Measurements from ENCODE around the gene CORT. TPM values are rescaled to one million over a fixed set of nuclear protein-coding genes. Genes with fewer than 3 reads are reported as not detected.
"Not testable (repeated sequence)": the region's sequence is repeated elsewhere in the genome, so short reads cannot be mapped to it uniquely, and the experiment has no call there.

Gene CORT, protein sequence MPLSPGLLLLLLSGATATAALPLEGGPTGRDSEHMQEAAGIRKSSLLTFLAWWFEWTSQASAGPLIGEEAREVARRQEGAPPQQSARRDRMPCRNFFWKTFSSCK
- under 1 TPM in 1 of 2 donors, not detected in 1; 0.24 TPM for total RNA-seq

DNA sequence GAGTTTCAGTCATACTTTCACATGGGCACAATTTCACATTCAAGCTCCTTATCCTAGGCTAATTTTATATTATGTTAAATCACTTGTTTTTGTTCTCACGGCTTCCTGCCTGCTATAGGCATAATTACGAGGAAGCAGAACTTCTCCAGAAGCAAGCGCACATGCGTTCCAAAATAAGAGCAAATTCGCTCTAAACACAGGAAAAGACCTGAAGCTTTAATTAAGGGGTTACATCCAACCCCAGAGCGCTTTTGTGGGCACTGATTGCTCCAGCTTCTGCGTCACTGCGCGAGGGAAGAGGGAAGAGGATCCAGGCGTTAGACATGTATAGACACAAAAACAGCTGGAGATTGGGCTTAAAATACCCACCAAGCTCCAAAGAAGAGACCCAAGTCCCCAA, at the start of gene CORT:
TSS of gene CORT (plus strand) at position 281 of the 400 bp plus-strand sequence. CDS start 193 bp downstream, outside the sequence.
- Mint-ChIP-seq H3K9me3 (no peaks in the 10 kb centered on the region), H3K4me1 (no peaks in the 10 kb centered on the region), H3K36me3 (ENCODE audit: low read depth) (no peaks in the 10 kb centered on the region), H3K4me3 (no peak within 1 kb of the TSS), H3K27ac (no peak within 1 kb of the TSS), H3K27me3 (no peaks in the 10 kb centered on the region)
- ATAC-seq (replicated peaks), result no peak

DNA sequence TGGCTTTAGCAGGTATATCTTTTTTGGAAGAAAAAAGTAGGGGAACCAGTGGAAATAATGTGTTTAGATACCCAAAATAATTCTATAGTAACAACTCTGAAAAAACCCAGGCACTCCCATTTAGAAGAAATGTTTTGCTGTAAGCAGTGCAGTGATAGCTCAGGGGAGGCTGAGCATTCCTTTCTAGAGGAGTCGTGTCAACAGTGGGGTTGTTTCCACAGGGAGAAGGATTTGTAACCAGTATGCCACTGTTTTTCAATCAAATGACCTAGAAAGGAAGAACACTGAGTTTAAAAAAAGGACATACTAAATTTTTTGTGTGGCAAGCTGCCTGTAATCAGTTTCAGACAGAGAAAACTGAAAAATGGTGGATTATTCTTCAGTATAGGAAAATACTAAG, 48.5 kb upstream of the CORT start:
- no peaks in the 10 kb centered on the region for H3K9me3 Mint-ChIP-seq
- H3K27me3 Mint-ChIP-seq, result no peaks in the 10 kb centered on the region
- no peak overlapping the region for H3K4me3 Mint-ChIP-seq
- no peak for ATAC-seq (replicated peaks)
- H3K27ac Mint-ChIP-seq, result no peak overlapping the region
- peaks cover 48% of the 10 kb centered on the region for H3K36me3 Mint-ChIP-seq (ENCODE audit: low read depth)
- peaks cover 10% of the 10 kb centered on the region for H3K4me1 Mint-ChIP-seq

DNA sequence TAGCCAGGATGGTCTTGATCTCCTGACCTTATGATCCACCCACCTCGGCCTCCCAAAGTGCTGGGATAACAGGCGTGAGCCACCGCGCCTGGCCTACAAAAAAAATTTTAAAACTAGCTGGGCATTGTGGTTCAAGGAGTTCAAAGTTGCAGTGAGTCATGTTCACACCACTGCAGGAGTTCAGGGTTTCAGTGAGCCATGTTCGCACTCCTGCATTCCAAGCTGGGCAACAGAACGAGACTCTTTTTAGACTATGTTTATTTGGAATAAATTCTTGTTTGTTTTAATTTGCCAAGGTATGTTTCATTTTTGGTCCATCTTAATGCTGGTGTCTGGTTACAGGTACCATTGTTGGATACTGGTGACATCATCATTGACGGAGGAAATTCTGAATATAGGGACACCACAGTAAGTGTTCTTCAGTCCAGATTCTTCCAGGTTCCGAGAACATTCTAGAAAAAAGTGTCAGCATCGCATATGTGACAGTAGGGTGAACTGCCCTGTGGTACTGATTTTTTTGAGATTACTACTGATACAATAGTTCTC, 47.0 kb upstream of the CORT start:
- Mint-ChIP-seq H3K27ac (no peak overlapping the region), H3K9me3 (no peaks in the 10 kb centered on the region), H3K27me3 (no peaks in the 10 kb centered on the region), H3K4me3 (no peak overlapping the region), H3K36me3 (ENCODE audit: low read depth) (peaks cover 63% of the 10 kb centered on the region), H3K4me1 (peaks cover 10% of the 10 kb centered on the region)
- no peak for ATAC-seq (replicated peaks)

DNA sequence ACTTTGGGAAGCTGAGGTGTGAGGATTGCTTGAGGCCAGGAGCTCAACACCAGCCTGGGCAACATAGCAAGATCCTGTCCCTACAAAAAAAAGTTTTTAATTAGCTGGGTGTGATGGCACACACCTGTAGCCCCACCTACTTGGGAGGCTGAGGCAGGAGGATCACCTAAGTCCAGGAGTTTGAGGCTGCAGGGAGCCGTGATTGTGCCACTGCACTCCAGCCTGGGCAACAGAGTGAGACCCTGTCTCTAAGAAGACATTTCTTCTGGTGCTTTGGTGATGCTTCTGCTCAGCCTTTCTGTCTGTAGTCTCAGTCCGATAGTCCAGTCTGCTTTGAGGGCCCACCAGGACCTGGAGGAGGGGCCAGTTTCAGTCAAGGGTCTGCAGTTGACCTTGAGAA, 42.6 kb upstream of the CORT start:
- H3K4me1 Mint-ChIP-seq, result no peaks in the 10 kb centered on the region
- H3K9me3 Mint-ChIP-seq, result no peaks in the 10 kb centered on the region
- H3K4me3 Mint-ChIP-seq, result no peak overlapping the region
- H3K36me3 Mint-ChIP-seq (ENCODE audit: low read depth), result peaks cover 85% of the 10 kb centered on the region
- no peak overlapping the region for H3K27ac Mint-ChIP-seq
- ATAC-seq (replicated peaks), result no peak
- H3K27me3 Mint-ChIP-seq, result no peaks in the 10 kb centered on the region

DNA sequence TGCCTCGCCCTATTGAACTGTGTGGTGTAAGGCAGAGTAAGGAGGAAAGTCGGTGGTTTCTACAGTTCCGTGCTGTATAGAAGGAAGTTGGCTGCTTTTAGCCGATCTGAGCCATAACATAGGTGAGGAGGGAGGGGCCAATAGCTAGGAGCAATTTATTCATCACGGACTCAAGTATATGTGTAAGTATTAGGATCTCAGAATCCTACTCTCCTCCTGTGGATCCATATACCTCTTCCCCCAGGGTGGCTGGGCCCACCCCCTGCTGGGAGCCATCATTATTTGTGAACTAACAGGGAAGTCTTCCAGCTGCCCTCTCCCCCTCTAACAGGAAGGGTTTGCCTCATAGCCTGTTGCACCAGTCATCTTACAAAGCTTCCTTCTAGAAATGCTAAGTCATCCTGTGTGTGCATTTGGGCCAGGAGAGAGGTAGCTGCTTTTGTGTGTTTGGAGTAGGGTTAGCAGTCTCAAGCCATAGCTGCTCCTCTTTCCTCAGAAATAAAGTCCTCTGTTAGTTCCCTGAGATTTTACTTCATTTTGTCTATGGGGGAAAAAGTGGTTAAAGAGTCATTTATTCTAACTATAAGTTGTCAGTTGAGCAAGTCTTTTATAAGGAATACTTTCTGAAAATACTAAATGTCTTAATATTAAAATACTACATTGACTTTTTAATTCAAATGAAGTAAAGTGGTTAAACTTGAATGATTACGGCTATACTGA, 34.5 kb upstream of the CORT start:
- Mint-ChIP-seq H3K4me3 (peak overlapping the region; percentile 7), H3K36me3 (ENCODE audit: low read depth) (peaks cover 93% of the 10 kb centered on the region), H3K9me3 (no peaks in the 10 kb centered on the region), H3K4me1 (peaks cover 6% of the 10 kb centered on the region), H3K27me3 (no peaks in the 10 kb centered on the region), H3K27ac (peak overlapping the region; percentile 83)
- peak; percentile 38 for ATAC-seq (replicated peaks)

DNA sequence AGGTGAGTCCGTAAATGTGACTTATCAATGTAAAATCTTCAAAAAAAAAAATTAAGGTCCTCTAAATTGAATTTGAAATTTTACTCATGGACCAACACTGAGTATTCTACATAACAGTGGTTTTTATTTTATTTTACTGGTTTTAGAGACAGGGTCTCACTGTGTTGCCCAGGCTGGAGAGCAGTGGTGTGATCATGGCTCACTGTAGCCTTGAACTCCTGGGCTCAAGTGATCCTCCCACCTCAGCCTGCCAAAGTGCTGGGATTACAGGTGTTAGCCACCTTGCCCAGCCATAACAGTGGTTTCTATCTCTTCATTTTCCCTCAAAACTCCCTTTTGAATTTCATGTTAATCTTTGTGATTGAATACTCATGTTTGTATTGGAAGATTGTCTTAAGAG, 33.9 kb upstream of the CORT start:
- H3K27me3 Mint-ChIP-seq; H3K9me3 Mint-ChIP-seq; ATAC-seq (replicated peaks); H3K4me3 Mint-ChIP-seq; H3K4me1 Mint-ChIP-seq: not testable (repeated sequence)
- H3K27ac Mint-ChIP-seq, result peak overlapping the region; percentile 66
- H3K36me3 Mint-ChIP-seq (ENCODE audit: low read depth), result peaks cover 97% of the 10 kb centered on the region

DNA sequence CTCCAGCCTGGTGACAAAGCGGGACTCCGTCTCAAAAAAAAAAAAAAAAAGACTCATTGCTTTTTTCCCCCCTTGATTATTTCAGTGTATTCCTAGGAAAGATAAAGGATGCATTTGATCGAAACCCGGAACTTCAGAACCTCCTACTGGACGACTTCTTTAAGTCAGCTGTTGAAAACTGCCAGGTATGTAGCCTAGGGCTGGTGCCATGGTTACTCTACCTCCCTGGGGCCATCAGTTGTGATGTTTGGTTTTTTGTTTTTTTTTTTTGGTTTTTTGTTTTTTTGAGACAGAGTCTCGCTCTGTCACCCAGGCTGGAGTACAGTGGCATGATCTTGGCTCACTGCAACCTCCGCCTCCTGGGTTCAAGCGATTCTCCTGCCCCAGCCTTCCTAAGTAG, 31.1 kb upstream of the CORT start:
- not testable (repeated sequence) for H3K4me3 Mint-ChIP-seq; ATAC-seq (replicated peaks); H3K27ac Mint-ChIP-seq; H3K4me1 Mint-ChIP-seq; H3K9me3 Mint-ChIP-seq; H3K27me3 Mint-ChIP-seq
- peaks cover 74% of the 10 kb centered on the region for H3K36me3 Mint-ChIP-seq (ENCODE audit: low read depth)

DNA sequence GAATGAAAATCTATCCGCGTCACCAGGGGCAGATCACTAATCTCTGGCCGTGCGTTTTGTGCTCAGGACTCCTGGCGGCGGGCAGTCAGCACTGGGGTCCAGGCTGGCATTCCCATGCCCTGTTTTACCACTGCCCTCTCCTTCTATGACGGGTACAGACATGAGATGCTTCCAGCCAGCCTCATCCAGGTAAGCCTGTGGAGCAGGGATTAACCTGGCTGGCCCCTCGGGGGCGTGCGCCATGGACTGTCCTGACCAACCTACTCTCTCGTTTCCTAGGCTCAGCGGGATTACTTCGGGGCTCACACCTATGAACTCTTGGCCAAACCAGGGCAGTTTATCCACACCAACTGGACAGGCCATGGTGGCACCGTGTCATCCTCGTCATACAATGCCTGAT, 30.5 kb upstream of the CORT start:
- Mint-ChIP-seq H3K9me3 (no peaks in the 10 kb centered on the region), H3K4me3 (no peak overlapping the region), H3K27ac (no peak overlapping the region), H3K4me1 (peaks cover 6% of the 10 kb centered on the region), H3K36me3 (ENCODE audit: low read depth) (peaks cover 68% of the 10 kb centered on the region), H3K27me3 (no peaks in the 10 kb centered on the region)
- no peak for ATAC-seq (replicated peaks)

DNA sequence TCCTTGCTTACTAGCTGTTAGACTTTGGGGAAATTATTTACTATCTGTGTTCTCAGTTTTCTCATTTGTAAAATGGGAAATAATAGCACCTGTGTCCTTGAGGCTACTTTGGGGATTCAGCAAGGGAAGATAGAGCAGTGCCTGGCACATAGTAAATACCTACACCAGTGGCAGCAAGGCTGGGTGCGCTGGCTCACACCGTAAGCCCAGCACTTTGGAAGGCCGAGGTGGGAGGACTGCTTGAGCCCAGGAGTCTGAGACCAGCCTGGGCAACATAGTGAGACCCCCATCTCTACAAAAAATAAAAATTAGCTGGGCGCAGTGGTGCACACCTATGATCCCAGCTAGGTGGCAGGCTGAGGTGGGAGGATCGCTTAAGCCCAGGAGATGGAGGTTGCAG, 28.2 kb upstream of the CORT start:
- Mint-ChIP-seq H3K27ac (no peak overlapping the region), H3K4me3 (no peak overlapping the region), H3K4me1 (no peaks in the 10 kb centered on the region), H3K36me3 (ENCODE audit: low read depth) (peaks cover 49% of the 10 kb centered on the region), H3K27me3 (no peaks in the 10 kb centered on the region), H3K9me3 (no peaks in the 10 kb centered on the region)
- ATAC-seq (replicated peaks), result no peak

DNA sequence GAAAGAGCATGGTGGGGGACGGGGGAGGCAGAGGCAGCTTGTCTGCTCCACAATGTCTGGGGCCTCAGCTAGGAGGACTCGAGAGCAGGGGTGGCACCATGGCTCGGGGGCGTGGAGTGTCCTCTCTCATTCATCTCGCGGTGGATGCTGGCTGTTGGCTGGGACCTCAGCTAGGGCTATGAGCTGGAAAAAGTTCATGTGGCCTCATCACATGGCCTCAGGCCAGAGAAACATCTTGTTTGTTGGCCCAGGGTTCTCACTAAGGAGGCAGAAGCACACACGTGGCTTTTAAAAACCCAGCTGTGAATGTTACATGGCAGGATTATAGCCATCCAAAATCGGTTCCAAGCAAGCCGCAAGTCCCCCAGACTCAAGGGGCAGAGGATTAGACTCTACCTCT, 25.8 kb upstream of the CORT start:
- Mint-ChIP-seq H3K9me3 (no peaks in the 10 kb centered on the region), H3K4me3 (no peak overlapping the region), H3K4me1 (no peaks in the 10 kb centered on the region), H3K27me3 (no peaks in the 10 kb centered on the region), H3K27ac (no peak overlapping the region), H3K36me3 (ENCODE audit: low read depth) (peaks cover 25% of the 10 kb centered on the region)
- no peak for ATAC-seq (replicated peaks)

DNA sequence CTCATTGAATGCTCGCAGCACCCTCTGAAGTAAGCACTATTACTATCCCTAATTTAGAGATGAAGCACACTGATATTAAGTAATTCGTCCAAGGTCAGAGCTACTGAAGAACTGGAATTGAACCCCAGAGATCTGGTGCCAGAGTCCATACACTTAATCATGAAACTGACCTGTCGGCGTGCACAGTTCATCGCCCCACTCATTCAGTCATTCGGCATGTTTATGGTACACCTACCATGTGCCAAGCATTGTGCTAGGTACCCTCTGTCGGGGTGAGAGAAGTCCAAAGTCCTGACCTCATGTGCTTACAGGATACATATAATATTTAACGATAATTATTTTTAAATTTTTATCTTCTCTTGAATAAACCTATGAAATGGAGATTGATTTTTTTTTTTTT, 25.2 kb upstream of the CORT start:
- H3K4me3 Mint-ChIP-seq, result no peak overlapping the region
- H3K27me3 Mint-ChIP-seq, result no peaks in the 10 kb centered on the region
- H3K27ac Mint-ChIP-seq, result no peak overlapping the region
- no peak for ATAC-seq (replicated peaks)
- no peaks in the 10 kb centered on the region for H3K4me1 Mint-ChIP-seq
- no peaks in the 10 kb centered on the region for H3K9me3 Mint-ChIP-seq
- peaks cover 19% of the 10 kb centered on the region for H3K36me3 Mint-ChIP-seq (ENCODE audit: low read depth)

DNA sequence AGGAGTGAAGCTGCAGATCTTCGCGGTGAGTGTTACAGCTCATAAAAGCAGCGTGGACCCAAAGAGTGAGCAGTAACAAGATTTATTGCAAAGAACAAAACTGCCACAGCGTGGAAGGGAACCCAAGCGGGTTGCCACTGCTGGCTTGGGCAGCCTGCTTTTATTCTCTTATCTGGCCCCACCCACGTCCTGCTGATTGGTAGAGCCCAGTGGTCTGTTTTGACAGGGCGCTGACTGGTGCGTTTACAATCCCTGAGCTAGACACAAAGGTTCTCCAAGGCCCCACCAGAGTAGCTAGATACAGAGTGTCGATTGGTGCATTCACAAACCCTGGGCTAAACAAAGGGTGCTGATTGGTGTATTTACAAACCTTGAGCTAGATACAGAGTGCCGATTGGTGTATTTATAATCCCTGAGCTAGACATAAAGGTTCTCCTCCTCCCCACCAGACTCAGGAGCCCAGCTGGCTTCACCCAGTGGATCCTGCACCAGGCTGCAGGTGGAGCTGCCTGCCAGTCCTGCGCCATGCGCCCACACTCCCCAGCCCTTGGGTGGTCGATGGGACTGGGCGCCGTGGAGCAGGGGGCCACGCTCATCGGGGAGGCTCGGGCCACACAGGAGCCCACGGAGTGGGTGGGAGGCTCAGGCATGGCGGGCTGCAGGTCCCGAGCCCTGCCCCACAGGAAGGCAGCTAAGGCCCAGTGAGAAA, 23.9 kb upstream of the CORT start:
- H3K27me3 Mint-ChIP-seq; H3K4me1 Mint-ChIP-seq; H3K9me3 Mint-ChIP-seq; H3K36me3 Mint-ChIP-seq (ENCODE audit: low read depth); H3K4me3 Mint-ChIP-seq; ATAC-seq (replicated peaks); H3K27ac Mint-ChIP-seq: not testable (repeated sequence)

DNA sequence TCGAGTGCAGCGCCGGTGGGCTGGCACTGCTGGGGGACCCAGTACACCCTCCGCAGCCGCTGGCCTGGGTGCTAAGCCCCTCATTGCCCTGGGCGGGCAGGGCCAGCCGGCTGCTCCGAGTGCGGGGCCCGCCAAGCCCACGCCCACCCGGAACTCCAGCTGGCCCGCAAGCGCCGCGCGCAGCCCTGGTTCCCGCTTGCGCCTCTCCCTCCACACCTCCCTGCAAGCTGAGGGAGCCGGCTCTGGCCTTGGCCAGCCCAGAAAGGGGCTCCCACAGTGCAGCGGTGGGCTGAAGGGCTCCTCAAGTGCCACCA, 23.3 kb upstream of the CORT start:
- not testable (repeated sequence) for H3K4me1 Mint-ChIP-seq; H3K27me3 Mint-ChIP-seq; H3K4me3 Mint-ChIP-seq; H3K36me3 Mint-ChIP-seq (ENCODE audit: low read depth); H3K27ac Mint-ChIP-seq; H3K9me3 Mint-ChIP-seq; ATAC-seq (replicated peaks)

DNA sequence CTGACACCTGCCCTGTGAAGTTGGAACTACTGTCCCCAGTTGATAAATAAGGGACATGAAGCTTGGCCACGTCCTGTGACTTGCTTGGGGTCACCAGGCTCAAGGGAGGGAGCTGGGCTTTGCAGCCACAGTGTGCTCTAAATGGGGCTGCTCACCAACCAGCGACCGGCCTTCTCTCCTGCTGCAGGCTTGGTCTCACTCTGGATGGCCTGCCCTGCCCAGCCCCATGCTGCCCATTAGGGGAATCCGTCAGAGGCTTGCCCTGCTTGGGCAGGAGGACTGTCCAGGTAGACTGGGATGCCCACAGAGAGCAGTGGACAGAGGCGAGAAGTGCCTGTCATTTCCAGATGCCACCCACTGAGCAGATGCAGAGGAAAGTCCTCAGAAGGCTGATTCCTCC, 20.8 kb upstream of the CORT start:
- Mint-ChIP-seq H3K27me3 (no peaks in the 10 kb centered on the region), H3K4me3 (peak overlapping the region; percentile 92), H3K27ac (no peak overlapping the region), H3K9me3 (no peaks in the 10 kb centered on the region), H3K36me3 (ENCODE audit: low read depth) (no peaks in the 10 kb centered on the region), H3K4me1 (no peaks in the 10 kb centered on the region)
- no peak for ATAC-seq (replicated peaks)

DNA sequence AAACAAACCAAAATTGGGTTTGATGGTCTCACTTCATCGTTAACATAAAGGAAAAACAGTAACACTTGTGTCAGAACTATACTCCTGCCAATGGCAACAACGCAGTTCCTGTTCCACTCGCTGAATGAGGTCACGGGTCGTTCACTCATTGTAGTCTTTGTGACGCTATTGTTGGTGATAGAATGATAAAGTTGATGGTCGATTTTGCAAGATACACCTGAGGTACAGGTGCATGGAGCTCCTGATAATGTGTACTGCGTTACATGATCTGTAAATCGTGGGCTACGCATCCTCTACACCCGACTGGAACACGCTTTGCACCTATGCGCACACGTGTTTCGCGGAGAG, 20.0 kb upstream of the CORT start:
- no peaks in the 10 kb centered on the region for H3K27me3 Mint-ChIP-seq
- no peaks in the 10 kb centered on the region for H3K4me1 Mint-ChIP-seq
- H3K27ac Mint-ChIP-seq, result peak overlapping the region; percentile 82
- peak; percentile 22 for ATAC-seq (replicated peaks)
- H3K36me3 Mint-ChIP-seq (ENCODE audit: low read depth), result no peaks in the 10 kb centered on the region
- peak overlapping the region; percentile 92 for H3K4me3 Mint-ChIP-seq
- no peaks in the 10 kb centered on the region for H3K9me3 Mint-ChIP-seq

Measured in activated T-helper 17 cell treated with anti-CD3 and anti-CD28 coated beads, Interleukin-2, amount 50 U/mL, for 72 hours (primary cell).